ENCODE data around the gene ERCC6. TPM values are rescaled to one million over a fixed set of nuclear protein-coding genes. Genes with fewer than 3 reads are reported as not detected.

ERCC6 gene
- total RNA-seq, 4 donors from 2014 or later: 17.9 to 33.0 (median 26.5) TPM

DNA sequence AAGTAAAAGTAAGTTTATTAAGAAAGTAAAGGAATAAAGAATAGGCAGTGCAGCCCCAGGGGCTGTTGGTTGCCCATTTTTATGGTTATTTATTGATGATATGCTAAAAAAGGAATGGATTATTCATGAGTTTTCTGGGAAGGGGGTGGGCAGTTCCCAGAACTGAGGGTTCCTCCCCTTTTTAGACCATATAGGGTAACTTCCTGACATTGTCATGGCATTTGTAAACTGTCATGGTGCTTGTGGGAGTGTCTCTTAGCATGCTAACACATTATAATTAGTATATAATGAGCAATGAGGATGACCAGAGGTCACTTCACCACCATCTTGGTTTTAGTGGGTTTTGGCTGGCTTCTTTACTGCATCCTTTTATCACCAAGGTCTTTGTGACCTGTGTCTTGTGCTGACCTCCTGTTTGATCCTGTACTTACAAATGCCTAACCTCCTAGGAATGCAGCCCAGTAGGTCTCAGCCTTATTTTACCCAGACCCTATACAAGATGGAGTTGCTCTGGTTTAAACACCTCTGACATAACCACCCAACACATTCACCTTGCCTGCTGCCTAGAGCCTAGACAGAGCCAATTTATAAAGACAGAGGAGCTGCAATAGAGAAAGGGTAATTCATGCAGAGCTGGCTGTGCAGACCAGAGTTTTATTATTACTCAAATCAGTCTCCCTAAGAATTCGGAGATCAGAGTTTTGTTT is 10.9 kb upstream of the ERCC6 start:
- Histone ChIP-seq H3K9me3 (no peaks in the 10 kb centered on the region), H3K36me3 (no peaks in the 10 kb centered on the region), H3K27ac (no peak overlapping the region), H3K4me3 (no peak overlapping the region), H3K4me1 (no peaks in the 10 kb centered on the region), H3K27me3 (no peaks in the 10 kb centered on the region)
- TF ChIP-seq, protein P1, sequence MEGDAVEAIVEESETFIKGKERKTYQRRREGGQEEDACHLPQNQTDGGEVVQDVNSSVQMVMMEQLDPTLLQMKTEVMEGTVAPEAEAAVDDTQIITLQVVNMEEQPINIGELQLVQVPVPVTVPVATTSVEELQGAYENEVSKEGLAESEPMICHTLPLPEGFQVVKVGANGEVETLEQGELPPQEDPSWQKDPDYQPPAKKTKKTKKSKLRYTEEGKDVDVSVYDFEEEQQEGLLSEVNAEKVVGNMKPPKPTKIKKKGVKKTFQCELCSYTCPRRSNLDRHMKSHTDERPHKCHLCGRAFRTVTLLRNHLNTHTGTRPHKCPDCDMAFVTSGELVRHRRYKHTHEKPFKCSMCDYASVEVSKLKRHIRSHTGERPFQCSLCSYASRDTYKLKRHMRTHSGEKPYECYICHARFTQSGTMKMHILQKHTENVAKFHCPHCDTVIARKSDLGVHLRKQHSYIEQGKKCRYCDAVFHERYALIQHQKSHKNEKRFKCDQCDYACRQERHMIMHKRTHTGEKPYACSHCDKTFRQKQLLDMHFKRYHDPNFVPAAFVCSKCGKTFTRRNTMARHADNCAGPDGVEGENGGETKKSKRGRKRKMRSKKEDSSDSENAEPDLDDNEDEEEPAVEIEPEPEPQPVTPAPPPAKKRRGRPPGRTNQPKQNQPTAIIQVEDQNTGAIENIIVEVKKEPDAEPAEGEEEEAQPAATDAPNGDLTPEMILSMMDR (IDR thresholded peaks at IDR 0.05): no peak
- TF ChIP-seq POLR2A (IDR thresholded peaks at IDR 0.05): no peak
- DNase-seq: no peak

GRCh38 chr10:49543604-49544003 is 4.7 kb upstream of the ERCC6 start:
- no peak overlapping the region for H3K27ac ChIP-seq
- no peak overlapping the region for H3K4me3 ChIP-seq
- no peak for DNase-seq
- no peaks in the 10 kb centered on the region for H3K36me3 ChIP-seq
- TF ChIP-seq, protein P1 (IDR thresholded peaks at IDR 0.05): no peak
- no peak for TF ChIP-seq POLR2A (IDR thresholded peaks at IDR 0.05)
- no peaks in the 10 kb centered on the region for H3K27me3 ChIP-seq
- H3K4me1 ChIP-seq: peaks cover 0 to 6% (median 3%) of the 10 kb centered on the region in 4 donors
- H3K9me3 ChIP-seq: no peaks in the 10 kb centered on the region

GRCh38 chr10:49542353-49542752 is 3.4 kb upstream of the ERCC6 start:
- Histone ChIP-seq H3K27me3 (no peaks in the 10 kb centered on the region), H3K27ac (no peak overlapping the region), H3K36me3 (no peaks in the 10 kb centered on the region), H3K4me1 (peaks cover 0 to 13% (median 8%) of the 10 kb centered on the region in 4 donors), H3K4me3 (no peak overlapping the region), H3K9me3 (no peaks in the 10 kb centered on the region)
- no peak for DNase-seq
- TF ChIP-seq, protein P1 (IDR thresholded peaks at IDR 0.05): no peak
- no peak for TF ChIP-seq POLR2A (IDR thresholded peaks at IDR 0.05)

DNA sequence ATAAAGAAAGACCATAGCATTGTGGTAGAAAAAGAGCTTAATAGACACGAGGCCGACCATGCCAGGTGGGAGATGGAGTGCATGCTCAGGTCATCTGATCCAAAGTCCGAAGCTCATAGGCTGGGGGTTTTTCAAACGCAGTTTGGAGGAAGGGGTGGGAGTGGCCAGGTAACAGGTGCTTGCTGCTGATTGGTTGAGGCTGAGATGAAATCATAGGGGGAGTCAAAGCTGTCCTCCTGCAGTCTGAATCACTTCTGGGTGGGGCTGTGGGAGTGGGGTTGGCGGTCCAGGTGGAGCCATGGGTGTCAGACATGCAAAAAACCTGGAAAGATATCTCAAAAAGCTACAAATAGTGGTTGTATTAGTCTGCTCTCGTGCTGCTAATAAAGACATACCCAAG is 2.8 kb upstream of the ERCC6 start:
- no peak for TF ChIP-seq POLR2A (IDR thresholded peaks at IDR 0.05)
- TF ChIP-seq, protein P1 (IDR thresholded peaks at IDR 0.05): no peak

DNA sequence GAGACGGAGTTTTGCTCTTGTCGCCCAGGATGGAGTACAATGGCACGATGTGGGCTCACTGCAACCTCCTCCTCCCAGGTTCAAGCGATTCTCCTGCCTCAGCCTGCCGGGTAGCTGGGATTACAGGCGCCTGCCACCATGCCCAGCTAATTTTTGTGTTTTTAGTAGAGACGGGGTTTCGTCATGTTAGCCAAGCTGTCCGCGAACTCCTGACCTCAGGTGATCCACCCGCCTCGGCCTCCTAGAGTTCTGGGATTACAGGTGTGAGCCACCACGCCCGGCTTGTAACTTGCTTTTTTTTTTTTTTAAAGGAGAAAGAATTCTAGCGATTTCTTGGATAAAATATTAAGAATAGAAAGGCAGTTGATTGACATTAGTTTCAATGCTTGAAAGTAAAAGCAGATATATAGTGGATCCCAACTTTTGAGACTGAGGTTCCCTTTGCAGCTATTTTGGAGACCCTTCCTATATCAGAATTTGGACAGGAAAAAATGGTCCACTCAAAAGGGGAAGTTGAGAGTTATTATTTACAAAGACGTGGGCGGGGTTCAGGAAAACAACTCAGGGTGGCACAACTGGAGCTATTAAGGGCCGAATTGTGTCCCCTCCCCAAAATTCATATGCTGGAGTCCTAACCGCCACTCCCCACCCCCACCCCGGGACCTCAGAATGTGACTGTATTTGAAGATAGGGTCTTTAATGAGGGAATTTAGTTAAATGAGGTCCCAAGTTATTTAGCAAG is 1.3 kb upstream of the ERCC6 start:
- H3K9me3 ChIP-seq: no peaks in the 10 kb centered on the region
- H3K27me3 ChIP-seq: no peaks in the 10 kb centered on the region
- peaks cover 0 to 13% (median 8%) of the 10 kb centered on the region in 4 donors for H3K4me1 ChIP-seq
- H3K27ac ChIP-seq: no peak overlapping the region
- TF ChIP-seq POLR2A (IDR thresholded peaks at IDR 0.05): no peak
- TF ChIP-seq, protein P1 (IDR thresholded peaks at IDR 0.05): no peak
- no peaks in the 10 kb centered on the region for H3K36me3 ChIP-seq
- no peak for DNase-seq
- no peak overlapping the region for H3K4me3 ChIP-seq

More for the DNA sequence above, 2.8 kb upstream of the ERCC6 start:
- H3K27ac ChIP-seq: no peak overlapping the region
- no peaks in the 10 kb centered on the region for H3K36me3 ChIP-seq
- no peaks in the 10 kb centered on the region for H3K27me3 ChIP-seq
- H3K4me1 ChIP-seq: peaks cover 0 to 13% (median 8%) of the 10 kb centered on the region in 4 donors
- no peak for DNase-seq
- no peaks in the 10 kb centered on the region for H3K9me3 ChIP-seq
- H3K4me3 ChIP-seq: no peak overlapping the region

Measured in Peyer's patch (tissue), 4 donors.